Myocyte (in vitro differentiated cells): ENCODE results near the gene VGF. TPM values are rescaled to one million over a fixed set of nuclear protein-coding genes. Genes with fewer than 3 reads are reported as not detected.
"Not testable (repeated sequence)": the region's sequence is repeated elsewhere in the genome, so short reads cannot be mapped to it uniquely, and the experiment has no call there.

Experiments used
- DNase-seq: peaks from one replicate; pipeline ENCODE4 v3.0.0-alpha.2; 2012; ENCODE audit warnings: low read depth
- total RNA-seq: library from RNA; depleted of rRNA; stranded (reverse); fragments of >200 nt; gene quantifications from 2 replicates; pipeline ENCODE4 v1.2.3, GENCODE V29; 2014

The VGF gene
- total RNA-seq, 1 donor from 2014 or later = not detected

DNA sequence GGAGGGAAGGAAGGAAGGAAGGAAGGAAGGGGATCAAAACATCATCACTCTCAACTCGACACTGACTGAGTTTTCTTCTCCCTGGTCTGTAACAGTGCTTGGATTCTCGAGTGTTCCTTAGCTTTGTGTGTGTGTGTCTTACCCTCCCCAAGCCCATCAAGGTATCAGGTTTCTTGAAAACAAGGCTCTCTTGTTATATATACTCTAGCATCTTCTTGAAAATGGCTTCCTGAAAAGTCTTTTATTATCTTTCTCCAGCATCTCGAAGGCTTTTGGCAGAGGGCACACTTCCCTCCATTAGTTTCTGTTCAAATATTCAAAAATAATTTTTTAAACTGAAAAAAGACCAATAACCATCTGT lies 25.1 kb downstream of the VGF start:
- DNase-seq = peak; percentile 17

DNA sequence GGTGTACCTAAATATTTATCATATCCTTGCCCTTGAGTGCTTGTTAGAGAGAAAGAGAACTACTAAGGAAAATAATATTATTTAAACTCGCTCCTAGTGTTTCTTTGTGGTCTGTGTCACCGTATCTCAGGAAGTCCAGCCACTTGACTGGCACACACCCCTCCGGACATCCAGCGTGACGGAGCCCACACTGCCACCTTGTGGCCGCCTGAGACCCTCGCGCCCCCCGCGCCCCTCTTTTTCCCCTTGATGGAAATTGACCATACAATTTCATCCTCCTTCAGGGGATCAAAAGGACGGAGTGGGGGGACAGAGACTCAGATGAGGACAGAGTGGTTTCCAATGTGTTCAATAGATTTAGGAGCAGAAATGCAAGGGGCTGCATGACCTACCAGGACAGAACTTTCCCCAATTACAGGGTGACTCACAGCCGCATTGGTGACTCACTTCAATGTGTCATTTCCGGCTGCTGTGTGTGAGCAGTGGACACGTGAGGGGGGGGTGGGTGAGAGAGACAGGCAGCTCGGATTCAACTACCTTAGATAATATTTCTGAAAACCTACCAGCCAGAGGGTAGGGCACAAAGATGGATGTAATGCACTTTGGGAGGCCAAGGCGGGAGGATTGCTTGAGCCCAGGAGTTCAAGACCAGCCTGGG lies 27.0 kb downstream of the VGF start:
- peak; percentile 98 for DNase-seq

DNA sequence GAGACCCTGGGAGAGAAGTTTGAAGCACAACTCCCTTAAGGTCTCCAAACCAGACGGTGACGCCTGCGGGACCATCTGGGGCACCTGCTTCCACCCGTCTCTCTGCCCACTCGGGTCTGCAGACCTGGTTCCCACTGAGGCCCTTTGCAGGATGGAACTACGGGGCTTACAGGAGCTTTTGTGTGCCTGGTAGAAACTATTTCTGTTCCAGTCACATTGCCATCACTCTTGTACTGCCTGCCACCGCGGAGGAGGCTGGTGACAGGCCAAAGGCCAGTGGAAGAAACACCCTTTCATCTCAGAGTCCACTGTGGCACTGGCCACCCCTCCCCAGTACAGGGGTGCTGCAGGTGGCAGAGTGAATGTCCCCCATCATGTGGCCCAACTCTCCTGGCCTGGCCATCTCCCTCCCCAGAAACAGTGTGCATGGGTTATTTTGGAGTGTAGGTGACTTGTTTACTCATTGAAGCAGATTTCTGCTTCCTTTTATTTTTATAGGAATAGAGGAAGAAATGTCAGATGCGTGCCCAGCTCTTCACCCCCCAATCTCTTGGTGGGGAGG lies 27.6 kb downstream of the VGF start:
- no peak for DNase-seq

DNA sequence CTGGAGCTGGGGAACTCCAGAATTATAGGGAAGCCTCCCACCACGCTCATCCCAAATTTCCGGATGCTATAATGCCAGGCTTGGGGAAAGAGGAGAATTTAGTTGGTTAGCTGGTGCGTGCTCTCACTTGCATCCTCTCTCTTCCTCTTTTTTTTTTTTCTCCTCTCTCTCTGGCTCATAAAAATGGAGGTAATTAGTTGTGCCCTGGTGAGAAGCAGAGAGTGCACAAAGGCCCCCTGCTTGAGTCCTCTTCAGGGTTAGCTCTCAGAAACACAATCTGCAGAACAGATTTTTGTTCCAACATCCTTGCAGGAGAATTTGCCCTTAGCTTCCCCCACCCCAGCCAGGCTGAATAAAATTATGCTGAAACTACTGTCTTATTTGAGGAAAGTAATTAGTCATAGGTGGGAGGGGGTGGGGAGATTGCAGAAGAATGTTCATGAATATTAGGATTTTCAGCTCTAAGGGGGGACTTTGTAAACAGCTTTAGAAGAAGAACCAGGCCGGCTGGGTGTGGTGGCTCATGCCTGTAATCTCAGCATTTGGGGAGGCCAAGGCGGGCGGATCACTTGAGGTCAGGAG lies 30.9 kb downstream of the VGF start:
- DNase-seq = no peak

DNA sequence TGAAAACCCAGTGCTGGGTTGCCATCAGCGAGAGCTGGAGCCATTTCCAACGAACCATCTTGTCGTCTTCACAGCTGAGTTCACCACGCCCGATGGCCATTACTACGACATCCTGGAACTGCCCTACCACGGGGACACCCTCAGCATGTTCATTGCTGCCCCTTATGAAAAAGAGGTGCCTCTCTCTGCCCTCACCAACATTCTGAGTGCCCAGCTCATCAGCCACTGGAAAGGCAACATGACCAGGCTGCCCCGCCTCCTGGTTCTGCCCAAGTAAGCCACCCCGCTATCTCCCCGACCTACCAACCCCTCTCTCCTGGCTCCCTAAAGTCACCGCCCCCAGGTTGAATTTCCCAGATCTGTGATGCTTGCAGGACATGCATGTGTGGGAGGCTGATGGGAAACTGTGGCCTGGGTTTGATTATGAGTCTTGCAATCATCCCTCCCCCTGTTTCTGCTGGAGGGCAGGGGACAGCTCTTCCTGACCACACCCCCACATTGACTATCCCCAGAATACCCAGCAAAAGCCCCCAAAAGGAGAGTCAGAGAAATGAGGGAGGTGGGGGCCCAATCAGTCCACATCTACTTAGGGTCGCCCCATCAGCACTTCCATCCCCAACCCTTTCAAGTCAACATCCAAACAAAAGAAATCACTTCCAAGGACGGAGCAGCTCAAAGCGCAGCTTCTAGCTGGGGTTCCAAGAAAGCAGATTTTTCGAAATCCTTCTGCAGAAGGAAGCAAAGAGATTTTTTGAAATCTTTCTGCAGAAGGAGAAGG lies 31.6 kb downstream of the VGF start:
- no peak for DNase-seq

DNA sequence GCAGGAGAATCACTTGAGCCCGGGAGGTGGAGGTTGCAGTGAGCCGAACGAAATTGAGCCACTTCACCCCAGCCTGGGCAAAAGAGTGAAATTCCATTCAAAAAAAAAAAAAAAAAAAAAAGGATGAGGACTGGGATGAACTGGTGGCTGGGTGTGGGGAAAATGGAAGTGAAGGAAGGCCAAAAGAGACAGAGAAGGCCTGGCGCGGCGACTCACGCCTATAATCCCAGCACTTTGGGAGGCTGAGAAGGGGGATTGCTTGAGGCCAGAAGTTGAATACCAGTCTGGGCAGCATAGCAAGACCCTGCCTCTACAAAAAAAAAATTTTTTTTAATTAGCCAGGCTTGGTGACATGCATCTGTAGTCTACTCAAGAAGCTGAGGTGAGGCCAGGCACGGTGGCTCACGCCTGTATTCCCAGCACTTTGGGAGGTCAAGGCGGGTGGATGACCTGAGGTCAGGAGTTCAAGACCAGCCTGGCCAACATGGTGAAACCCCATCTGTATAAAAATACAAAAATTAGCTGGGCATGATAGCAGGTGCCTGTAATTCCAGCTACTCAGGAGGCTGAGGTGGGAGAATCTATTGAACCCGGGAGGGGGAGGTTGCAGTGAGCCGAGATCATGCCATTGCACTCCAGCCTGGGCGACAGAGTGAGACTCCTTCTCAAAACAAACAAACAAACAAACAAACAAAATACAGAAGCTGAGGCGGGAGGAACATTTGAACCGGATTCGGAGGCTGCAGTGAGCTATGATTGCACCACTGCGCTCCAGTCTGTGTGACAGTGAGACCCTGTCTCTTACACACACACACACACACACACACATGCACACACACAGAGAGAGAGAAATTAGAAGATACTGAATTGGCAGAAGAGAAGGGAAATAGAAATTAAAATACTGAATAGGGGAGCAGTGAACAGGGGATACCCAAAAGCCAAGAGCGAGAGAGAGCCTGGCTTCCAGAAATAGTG lies 32.5 kb downstream of the VGF start:
- not testable (repeated sequence) for DNase-seq

DNA sequence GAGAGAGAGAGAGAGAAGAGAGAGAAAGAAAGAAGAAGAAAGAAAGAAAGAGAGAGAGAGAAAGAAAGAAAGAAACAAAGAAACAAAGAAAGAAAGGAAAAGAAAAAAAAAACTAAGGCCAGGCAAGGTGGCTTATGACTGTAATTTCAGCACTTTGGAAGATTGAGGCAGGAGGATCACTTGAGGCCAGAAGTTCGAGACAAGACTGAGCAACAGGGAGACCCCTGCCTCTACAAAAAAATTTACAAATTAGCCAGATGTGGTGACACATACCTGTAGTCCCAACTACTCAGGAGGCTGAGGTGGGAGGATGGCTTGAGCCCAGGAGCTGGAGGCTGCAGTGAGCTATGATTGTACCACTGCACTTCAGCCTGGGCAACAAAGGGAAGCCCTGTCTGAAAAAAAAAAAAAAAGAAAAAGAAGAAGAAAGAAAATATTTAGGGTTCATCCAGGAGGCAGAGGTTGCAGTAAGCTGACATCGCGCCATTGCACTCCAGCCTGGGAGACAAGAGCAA lies 35.7 kb downstream of the VGF start:
- no peak for DNase-seq

DNA sequence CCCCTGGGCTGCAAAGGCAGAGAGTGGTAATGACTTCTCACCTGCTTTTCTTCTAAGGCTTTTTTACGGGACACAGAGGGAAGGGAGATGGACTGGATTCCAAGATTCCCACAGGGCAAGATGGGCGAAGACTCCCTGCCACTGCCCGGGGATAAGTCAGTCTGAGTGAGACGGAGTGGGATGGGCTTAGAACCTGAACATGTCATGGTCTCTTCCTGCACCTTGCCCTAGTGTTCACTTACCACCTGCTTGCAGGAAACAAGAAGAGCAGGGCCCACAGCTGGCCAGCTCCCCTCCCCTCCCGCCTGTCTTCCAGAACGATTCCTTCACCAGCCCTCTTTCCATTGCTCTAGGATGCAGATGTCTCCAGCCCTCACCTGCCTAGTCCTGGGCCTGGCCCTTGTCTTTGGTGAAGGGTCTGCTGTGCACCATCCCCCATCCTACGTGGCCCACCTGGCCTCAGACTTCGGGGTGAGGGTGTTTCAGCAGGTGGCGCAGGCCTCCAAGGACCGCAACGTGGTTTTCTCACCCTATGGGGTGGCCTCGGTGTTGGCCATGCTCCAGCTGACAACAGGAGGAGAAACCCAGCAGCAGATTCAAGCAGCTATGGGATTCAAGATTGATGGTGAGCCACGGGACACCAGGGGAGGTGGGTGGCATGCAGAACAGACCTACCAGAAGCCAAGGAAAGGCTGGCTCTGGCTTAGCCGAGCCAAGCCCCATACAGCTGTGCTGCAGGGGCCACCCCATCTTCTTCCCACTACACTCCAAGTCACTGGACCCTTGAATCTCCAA lies 37.1 kb downstream of the VGF start:
- peak; percentile 51 for DNase-seq

DNA sequence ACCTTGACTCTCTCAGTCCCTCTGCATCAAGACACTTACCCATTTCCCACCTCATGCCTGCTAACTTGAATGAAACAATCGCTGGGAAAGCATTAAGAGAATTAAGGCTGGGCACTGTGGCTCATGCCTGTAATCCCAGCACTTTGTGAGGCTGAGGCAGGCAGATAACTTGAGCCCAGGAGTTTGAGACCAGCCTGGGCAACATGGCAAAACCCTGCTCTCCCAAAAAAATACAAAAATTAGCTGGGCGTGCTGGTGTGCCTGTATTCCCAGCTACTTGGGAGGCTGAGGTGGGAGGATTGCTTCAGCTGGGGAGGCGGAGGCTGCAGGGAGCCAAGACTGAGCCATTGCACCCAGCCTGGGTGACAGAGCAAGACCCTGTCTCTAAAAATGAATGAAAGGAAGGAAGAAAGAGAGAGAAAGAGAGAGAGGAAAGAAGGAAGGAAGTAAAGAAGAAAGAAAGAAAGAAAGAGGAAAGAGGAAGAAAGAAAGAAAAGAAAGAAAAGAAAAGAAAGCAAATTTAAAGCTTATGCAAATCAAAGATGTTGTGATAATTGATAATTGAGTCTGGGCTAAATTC lies 37.8 kb downstream of the VGF start:
- no peak for DNase-seq

DNA sequence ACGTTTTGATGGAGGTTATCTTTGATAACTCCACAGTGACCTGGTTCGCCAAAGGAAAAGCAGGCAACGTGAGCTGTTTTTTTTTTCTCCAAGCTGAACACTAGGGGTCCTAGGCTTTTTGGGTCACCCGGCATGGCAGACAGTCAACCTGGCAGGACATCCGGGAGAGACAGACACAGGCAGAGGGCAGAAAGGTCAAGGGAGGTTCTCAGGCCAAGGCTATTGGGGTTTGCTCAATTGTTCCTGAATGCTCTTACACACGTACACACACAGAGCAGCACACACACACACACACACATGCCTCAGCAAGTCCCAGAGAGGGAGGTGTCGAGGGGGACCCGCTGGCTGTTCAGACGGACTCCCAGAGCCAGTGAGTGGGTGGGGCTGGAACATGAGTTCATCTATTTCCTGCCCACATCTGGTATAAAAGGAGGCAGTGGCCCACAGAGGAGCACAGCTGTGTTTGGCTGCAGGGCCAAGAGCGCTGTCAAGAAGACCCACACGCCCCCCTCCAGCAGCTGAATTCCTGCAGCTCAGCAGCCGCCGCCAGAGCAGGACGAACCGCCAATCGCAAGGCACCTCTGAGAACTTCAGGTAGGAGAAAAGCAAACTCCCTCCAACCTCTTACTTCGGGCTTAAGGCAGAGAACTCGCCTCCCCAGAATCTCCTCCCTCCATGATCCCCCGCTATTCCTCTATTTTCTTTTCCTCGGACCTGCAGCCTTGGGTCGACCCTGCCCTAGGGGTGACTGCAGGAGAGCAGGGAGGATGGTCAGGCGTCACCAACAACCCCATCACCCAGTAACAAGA lies 38.5 kb downstream of the VGF start, which contains the start of gene SERPINE1:
Gene SERPINE1, plus strand, starts transcription at position 454 of the 809 bp plus-strand sequence. CDS start 1,290 bp downstream, outside the sequence.
- peak; percentile 96 for DNase-seq

DNA sequence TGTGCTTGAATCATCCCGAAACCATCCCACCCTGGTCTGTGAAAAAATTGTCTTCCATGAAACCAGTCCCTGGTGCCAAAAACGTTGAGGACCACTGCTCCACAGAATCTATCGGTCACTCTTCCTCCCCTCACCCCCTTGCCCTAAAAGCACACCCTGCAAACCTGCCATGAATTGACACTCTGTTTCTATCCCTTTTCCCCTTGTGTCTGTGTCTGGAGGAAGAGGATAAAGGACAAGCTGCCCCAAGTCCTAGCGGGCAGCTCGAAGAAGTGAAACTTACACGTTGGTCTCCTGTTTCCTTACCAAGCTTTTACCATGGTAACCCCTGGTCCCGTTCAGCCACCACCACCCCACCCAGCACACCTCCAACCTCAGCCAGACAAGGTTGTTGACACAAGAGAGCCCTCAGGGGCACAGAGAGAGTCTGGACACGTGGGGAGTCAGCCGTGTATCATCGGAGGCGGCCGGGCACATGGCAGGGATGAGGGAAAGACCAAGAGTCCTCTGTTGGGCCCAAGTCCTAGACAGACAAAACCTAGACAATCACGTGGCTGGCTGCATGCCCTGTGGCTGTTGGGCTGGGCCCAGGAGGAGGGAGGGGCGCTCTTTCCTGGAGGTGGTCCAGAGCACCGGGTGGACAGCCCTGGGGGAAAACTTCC lies 39.2 kb downstream of the VGF start:
- peak; percentile 75 for DNase-seq

DNA sequence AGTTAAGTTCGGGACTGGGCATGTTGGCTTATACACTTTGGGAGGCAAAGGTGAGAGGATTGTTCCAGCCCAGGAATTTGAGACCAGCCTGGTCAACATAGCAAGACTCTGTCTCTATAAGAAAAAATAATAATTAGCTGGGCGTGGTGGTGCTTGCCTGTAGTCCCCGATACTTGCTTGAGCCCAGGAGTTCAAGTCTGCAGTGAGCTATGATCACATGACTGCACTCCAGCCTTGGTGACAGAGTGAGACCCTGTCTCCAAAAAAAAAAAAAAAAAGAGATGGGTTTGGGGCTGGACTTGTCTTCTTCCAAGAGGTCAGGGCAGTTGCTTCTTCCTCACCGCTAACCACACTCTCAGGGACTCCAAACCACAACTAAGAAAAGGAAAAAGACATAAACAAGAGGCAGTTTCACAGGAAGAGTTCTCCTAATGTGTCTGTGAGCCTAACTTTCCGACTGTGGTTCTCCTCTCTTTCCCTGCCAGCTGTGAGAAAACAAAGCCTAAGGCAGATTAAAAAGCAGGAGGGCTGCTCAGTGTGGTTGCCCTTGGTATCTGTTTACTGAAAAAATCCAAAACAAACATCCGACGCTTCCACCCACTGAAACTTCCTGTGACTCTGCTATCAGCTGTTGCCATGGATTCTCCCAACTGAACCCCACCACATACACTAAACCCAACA lies 40.9 kb downstream of the VGF start:
- DNase-seq = peak; percentile 98

DNA sequence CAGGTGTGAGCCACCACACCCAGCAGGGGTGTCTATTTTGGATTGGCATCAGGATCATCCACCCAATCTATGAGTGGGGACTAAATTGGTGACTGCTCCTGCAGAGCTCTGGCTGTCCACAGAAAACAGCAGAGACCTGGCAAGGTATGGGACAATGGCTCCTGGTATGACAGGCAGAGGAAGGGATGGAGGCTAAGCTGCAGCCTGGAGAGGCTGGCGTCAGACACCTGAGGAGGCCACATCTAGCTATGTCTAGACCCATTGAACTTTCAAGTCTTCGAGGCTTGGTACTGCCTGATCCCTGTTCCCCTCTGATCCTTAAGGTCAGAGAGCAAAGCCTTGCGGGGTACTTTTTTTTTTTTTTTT lies 41.7 kb downstream of the VGF start:
- DNase-seq = no peak

DNA sequence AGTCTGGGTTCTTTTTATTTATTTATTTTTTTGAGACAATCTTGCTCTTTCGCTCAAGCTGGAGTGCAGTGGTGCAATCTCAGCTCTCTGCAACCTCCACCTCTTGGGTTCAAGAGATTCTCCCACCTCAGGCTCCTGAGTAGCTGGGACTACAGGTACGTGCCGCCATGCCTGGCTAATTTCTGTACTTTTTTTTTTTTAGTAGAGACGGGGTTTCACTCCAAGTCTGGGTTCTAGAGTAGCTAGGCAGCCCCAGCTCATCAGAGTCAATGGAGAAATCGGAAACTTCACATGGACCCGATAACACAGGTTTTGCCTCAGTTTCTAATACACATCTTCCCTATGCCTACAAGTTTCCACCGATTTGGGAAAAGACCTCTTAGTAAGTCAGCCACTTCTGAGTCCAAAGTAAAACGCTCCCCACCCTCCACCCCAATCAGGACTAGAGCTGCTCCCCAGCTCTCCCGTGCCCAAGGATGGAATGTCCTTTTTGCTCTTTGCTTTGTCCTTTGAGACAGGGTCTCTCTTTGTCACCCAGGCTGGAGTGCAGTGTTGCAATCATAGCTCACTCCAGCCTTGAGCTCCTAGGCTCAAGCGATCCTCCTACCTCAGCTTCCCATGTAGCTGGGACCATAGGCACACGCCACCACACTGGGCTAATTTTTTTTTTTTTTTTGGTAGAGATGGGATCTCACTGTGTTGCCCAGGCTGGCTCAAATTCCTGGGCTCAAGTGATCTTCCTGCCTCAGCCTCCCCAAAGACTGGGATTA lies 42.3 kb downstream of the VGF start:
- no peak for DNase-seq

DNA sequence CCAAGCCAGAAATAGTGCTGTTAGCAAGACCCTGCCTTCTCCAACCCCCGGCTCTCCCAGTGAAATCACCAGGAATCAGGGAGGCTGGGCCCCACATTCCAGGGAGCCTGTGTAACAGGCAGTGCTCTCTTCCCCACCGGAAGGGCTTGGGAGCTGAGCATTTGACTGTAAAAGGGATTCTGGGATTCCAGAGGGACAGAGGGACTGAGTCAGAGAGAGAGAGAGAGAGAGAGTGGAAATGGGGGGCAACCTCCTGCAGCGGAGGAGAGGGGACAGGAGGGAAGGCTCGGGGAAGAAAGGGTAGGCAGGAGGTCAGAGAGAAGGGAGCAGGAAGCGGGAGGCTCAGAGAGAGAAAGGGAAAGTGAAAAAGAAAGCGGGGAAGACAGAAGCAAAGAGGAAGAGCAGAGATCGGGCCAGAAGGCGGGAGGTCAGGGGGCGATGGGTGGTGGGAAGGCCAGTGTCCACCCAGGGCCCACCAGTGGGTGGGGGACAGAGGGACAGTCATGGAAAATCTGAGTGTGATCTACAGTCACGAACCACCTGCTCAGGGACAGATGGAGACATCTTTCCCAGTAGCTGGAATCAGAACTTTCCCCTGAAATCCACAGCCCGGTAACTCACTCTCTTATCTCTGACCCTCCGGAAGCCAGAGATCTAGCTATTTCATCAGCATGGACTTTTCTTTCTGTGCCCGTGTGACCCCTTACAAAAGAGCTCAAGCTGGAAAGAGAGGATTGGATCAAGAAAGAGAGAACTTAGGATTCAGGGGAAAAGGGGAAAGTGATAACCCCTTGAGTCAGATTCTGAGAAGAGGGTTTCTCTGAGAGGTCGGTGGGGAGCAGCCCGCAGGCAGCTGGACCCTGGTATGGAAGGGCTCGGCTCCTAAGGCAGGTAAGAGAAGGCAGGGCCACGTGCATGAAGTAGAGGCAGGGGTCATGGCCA lies 43.1 kb downstream of the VGF start:
- DNase-seq = peak; percentile 99

DNA sequence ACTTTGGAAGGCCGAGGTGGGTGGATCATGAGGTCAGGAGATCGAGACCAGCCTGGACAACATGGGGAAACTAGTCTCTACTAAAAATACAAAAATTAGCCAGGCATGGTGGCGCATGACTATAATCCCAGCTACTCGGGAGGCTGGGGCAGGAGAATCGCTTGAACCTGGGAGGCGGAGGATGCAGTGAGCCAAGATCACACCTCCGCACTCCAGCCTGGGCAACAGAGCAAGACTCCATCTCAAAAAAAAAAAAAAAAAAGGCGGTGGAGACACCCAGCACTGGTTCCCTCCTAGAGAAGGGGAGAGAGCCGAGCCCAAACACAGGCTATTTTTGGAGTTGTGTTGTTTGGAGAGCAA lies 43.8 kb downstream of the VGF start:
- not testable (repeated sequence) for DNase-seq
